GM13977 (cell line): Measurements from ENCODE around the gene DLG2.

ENCODE experiments used
- DNase-seq: peaks from one replicate; pipeline ENCODE4 v3.0.0; 2012; ENCODE audit warnings: low spot score
- in situ Hi-C: fragments of 300-500 bp; cut with MboI; formaldehyde crosslinking; loops from one replicate; pipeline ENCODE4 v1.12.0; 2022; ENCODE audit warnings: low sequenced_read_pairs, low pct_unique_long_range_greater_than_20kb, mixed read lengths, inconsistent platforms; ENCODE audit not compliant: unreplicated experiment
- TF ChIP-seq, protein P1 (sequence below): IDR thresholded peaks from 2 replicates; pipeline ENCODE4 v1.5.1; 2012; ENCODE audit warnings: mild to moderate bottlenecking, control low read depth; ENCODE audit not compliant: insufficient read depth; ENCODE audit errors: extremely low read depth, missing control alignments

The DLG2 gene

GRCh38 chr11:83858694-83859093 lies 1768.5 kb downstream of the DLG2 start:
- in situ Hi-C loops = no loop called here
- no peak for DNase-seq
- TF ChIP-seq, protein P1, sequence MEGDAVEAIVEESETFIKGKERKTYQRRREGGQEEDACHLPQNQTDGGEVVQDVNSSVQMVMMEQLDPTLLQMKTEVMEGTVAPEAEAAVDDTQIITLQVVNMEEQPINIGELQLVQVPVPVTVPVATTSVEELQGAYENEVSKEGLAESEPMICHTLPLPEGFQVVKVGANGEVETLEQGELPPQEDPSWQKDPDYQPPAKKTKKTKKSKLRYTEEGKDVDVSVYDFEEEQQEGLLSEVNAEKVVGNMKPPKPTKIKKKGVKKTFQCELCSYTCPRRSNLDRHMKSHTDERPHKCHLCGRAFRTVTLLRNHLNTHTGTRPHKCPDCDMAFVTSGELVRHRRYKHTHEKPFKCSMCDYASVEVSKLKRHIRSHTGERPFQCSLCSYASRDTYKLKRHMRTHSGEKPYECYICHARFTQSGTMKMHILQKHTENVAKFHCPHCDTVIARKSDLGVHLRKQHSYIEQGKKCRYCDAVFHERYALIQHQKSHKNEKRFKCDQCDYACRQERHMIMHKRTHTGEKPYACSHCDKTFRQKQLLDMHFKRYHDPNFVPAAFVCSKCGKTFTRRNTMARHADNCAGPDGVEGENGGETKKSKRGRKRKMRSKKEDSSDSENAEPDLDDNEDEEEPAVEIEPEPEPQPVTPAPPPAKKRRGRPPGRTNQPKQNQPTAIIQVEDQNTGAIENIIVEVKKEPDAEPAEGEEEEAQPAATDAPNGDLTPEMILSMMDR = no peak

DNA sequence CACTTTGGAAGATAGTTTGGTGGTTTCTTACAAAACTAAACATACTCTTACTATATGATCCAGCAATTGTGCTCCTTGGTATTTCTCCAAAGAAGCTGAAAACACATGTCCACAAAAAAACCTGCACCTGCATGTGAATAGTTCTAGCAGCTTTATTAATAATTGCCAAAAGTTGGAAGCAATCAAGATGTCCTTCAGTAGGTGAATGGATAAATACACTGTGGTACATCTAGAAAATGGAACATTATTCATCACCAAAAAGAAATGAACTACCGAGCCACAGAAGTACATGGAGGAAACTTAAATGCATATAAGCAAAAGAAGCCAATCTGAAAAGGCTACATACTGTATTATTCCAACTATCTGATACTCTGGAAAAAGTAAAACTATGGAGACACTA lies 1771.9 kb downstream of the DLG2 start:
- TF ChIP-seq, protein P1 = no peak
- DNase-seq = no peak
- in situ Hi-C loops = no loop called here

- TF ChIP-seq, protein P1 = no peak
- in situ Hi-C loops = no loop called here
- DNase-seq = no peak
These were observed 1774.2 kb downstream of the DLG2 start for GRCh38 chr11:83852775-83853442.

DNA sequence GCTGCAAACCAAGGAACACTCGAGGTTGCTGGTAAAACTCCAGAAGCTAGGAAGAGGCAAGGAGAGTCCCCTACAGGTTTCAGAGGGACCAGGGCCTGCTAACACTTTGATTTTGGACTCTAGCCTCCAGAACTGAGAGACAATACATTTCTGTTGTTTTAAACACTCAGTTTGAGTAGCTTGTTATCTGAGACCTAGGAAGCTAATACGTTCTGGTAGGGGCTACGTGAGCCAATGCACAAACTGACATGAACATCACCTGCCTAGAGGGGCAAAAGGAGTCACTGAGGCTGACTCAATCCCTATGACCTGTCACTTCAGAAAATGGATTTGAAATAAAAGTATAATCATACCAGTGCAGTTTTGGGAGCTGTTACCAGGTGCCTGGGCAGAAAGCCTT lies 1775.1 kb downstream of the DLG2 start:
- TF ChIP-seq, protein P1 = no peak
- no peak for DNase-seq
- in situ Hi-C loops = no loop called here

DNA sequence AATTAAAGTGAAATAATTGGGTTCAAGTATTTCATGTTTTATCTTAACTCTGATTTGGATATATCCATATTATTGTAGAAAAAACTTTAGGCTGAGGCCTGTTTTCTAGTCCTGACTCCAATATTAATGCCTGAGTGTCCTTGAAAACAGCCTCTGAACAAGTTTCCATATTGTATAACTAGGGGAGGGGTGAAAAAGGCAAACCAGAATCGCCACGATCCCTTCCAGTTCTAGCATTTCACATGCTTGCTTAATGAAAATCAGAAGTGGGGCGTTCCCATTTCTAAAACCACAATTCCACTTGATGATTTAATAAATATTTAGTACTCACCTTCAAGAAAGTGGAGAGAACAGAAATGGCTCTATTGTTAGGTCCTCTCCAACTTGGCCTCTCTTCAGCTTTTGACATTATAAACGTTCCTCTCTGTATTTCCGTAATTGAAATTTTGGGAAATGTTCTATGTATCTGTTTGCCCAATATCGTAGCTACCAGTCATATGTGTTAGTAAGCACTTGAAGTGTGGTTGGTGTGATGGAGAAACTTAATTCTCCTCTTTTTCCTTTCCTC lies 1779.6 kb downstream of the DLG2 start:
- TF ChIP-seq, protein P1 = no peak
- DNase-seq = no peak
- in situ Hi-C loops = loop anchor here (25.0 kb wide), 2 partner anchors 415 to 715 kb away; no protein-coding TSS in a partner anchor

- in situ Hi-C loops = loop anchor here (25.0 kb wide), 2 partner anchors 417 to 717 kb away; no protein-coding TSS in a partner anchor
- TF ChIP-seq, protein P1 = no peak
- DNase-seq = no peak
These were observed 1781.3 kb downstream of the DLG2 start for GRCh38 chr11:83845797-83846196.

- TF ChIP-seq, protein P1 = no peak
- in situ Hi-C loops = loop anchor here (25.0 kb wide), 2 partner anchors 422 to 722 kb away; no protein-coding TSS in a partner anchor
- no peak for DNase-seq
These were observed 1786.8 kb downstream of the DLG2 start for GRCh38 chr11:83840326-83840725.
